Ectodermal cell (in vitro differentiated cells): ENCODE data around the gene SRSF12. TPM values are rescaled to one million over a fixed set of nuclear protein-coding genes. Genes with fewer than 3 reads are reported as not detected.

Experiments used
- H3K27ac ChIP-seq: 2 replicates; pipeline ENCODE4 v1.7.0; 2013; ENCODE audit warnings: mild to moderate bottlenecking, low read depth, low read length; ENCODE audit not compliant: insufficient read depth, poor library complexity, severe bottlenecking
- H3K27me3 ChIP-seq: 2 replicates; pipeline ENCODE4 v1.7.0; 2013; ENCODE audit warnings: mild to moderate bottlenecking, low read length; ENCODE audit not compliant: insufficient read depth, control insufficient read depth, poor library complexity, severe bottlenecking
- H3K36me3 ChIP-seq: one replicate; pipeline ENCODE4 v1.7.0; 2013; ENCODE audit warnings: low read length; ENCODE audit not compliant: control insufficient read depth, insufficient read depth
- H3K4me1 ChIP-seq: one replicate; pipeline ENCODE4 v1.7.0; 2013; ENCODE audit warnings: low read length; ENCODE audit not compliant: control insufficient read depth, insufficient read depth
- H3K4me3 ChIP-seq: 2 replicates; pipeline ENCODE4 v1.7.0; 2013; ENCODE audit warnings: low read depth, low read length, control low read depth; ENCODE audit not compliant: insufficient read depth
- H3K9me3 ChIP-seq: 2 replicates; pipeline ENCODE4 v1.7.0; 2013; ENCODE audit warnings: mild to moderate bottlenecking, low read length, moderate library complexity; ENCODE audit not compliant: control insufficient read depth
- WGBS, 2 experiments: methylation state at CpG; one replicate each; pipeline ENCODE4 v1.1.7; 2013; ENCODE audit warnings: missing lambda C conversion rate in 2 of 2; 5-methylcytosine and 5-hydroxymethylcytosine counted together
- polyA plus RNA-seq, 4 experiments: library from polyadenylated mRNA; stranded (reverse); fragments of 50-300 nt; gene quantifications; one replicate each; pipeline ENCODE4 v1.2.3, GENCODE V29; 2013

The SRSF12 gene
- polyA plus RNA-seq (2013, experiment 1 of 4): 21.6 TPM
- polyA plus RNA-seq (2013, experiment 2 of 4): 23.0 TPM
- polyA plus RNA-seq (2013, experiment 3 of 4): 21.4 TPM
- 21.0 TPM for polyA plus RNA-seq (2013, experiment 4 of 4)

DNA sequence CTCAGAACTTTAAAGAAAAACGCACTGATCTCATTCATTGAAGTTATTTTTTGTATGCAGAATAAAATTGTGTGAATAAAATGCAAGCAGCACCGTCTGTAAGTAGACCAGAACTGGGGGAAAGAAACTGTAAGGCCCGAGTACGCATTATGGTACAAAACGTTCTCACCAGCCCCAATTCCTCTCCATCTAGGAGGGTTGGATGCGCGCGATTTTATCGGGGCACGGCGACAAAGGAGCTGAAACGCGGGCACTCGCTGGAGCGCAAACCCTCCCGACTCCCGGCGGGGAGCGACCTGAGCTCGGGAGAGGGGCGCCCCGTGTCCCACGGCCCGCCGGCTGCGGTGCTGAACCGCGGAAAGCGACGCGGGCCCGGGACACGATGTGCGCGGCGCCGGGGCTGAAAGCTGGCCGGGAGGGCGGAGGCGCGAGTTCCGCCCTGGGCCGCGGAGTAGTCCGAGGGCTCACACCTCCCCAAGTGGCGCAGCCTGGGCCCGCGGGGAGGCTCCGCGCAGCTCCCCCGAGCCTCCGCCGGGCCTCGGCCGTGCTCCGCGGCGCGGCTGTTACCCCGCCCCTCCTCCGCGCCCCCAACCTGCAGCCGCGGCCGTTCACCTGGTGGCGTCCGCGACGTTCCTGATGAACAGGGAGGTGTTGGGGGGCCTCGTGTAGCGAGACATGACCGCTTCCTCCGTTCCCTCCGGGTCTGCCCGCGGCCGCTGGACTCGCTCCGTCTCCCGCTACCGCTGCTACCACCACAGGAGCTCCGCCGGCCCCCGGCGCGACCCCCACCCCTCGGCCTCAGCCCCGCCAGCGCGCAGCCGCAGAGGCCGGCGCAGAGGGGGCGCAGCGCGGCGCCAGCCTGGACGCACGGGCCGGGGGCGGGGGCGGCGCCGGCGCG lies at the start of gene SRSF12:
TSS of gene SRSF12 (minus strand) at position 861 of the 898 bp plus-strand sequence. CDS start at position 677, 184 bp downstream.
- WGBS, 2 experiments: 0% methylated on average over 106 of the region's 106 CpGs
- Histone ChIP-seq H3K27me3 (peaks cover 18% of the 10 kb centered on the region), H3K27ac (no peak within 1 kb of the TSS), H3K9me3 (no peaks in the 10 kb centered on the region), H3K4me1 (no peaks in the 10 kb centered on the region), H3K4me3 (peak within 1 kb of the TSS; percentile 80), H3K36me3 (no peaks in the 10 kb centered on the region)

DNA sequence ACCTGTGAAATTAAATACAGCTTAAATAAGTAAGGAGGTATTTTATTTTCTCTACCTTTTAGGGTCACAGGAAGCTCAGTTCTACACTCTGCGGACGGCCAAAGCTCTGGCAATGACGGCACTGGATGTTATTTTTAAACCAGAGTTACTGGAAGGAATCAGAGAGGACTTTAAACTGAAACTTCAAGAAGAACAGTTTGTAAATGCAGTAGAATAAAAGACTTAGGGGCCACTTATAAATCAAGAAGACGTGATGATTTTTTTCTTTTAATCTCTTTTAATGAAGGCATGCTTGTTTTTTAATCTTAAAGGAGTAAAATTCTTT lies 44.1 kb upstream of the SRSF12 start:
- H3K9me3 ChIP-seq: no peaks in the 10 kb centered on the region
- no peaks in the 10 kb centered on the region for H3K4me1 ChIP-seq
- H3K36me3 ChIP-seq: no peaks in the 10 kb centered on the region
- H3K27ac ChIP-seq: no peak overlapping the region
- no peaks in the 10 kb centered on the region for H3K27me3 ChIP-seq
- WGBS, 2 experiments: 95 to 97% methylated on average over 4 of the region's 4 CpGs
- no peak overlapping the region for H3K4me3 ChIP-seq

DNA sequence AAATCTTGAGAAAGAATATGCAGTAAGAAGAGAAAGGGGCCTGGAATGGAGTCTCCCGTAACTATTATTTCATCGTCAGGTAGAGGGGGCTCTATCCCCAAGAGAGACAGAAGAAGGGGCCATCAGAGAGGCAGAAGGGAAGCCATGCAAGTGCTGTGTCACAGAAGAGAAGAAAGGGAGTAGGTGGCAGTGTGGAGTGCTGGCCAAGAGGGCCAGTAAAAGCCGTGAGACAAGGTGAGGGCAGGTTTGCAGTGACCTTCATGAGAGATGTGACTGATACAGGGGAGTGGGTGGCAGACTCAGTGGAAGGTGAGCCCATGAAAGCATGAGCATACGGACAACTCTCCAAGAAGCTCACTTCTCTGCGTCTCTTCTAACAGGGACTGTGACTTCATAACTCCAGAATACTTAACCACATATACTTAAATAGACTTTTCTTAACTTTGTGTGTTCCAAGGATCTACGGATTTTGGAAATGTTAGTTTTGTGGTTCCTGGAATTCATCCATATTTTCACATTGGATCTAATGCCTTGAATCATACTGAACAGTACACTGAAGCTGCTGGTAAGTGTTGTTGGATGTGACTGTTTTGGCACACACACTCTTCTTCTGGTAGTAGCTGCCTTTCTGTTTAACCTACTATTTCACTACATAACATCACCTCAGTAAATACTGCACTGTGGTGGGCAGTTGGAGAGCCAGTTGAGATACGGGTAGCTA lies 43.6 kb upstream of the SRSF12 start:
- 74 to 78% methylated on average over 7 of the region's 7 CpGs for whole genome bisulfite sequencing, 2 experiments
- H3K27ac ChIP-seq: no peak overlapping the region

GRCh38 chr6:89160331-89161092 lies 42.6 kb upstream of the SRSF12 start:
- no peak overlapping the region for H3K27ac ChIP-seq
- no peak overlapping the region for H3K4me3 ChIP-seq
- H3K36me3 ChIP-seq: no peaks in the 10 kb centered on the region
- no peaks in the 10 kb centered on the region for H3K9me3 ChIP-seq
- H3K27me3 ChIP-seq: no peaks in the 10 kb centered on the region
- WGBS, 2 experiments: 90 to 95% methylated on average over 3 to 4 of the region's 4 CpGs
- no peaks in the 10 kb centered on the region for H3K4me1 ChIP-seq

More for the DNA sequence above, 43.6 kb upstream of the SRSF12 start:
- no peaks in the 10 kb centered on the region for H3K9me3 ChIP-seq
- H3K4me1 ChIP-seq: no peaks in the 10 kb centered on the region
- no peaks in the 10 kb centered on the region for H3K36me3 ChIP-seq
- H3K27me3 ChIP-seq: no peaks in the 10 kb centered on the region
- no peak overlapping the region for H3K4me3 ChIP-seq

GRCh38 chr6:89154131-89154530 lies 36.3 kb upstream of the SRSF12 start:
- no peaks in the 10 kb centered on the region for H3K4me1 ChIP-seq

DNA sequence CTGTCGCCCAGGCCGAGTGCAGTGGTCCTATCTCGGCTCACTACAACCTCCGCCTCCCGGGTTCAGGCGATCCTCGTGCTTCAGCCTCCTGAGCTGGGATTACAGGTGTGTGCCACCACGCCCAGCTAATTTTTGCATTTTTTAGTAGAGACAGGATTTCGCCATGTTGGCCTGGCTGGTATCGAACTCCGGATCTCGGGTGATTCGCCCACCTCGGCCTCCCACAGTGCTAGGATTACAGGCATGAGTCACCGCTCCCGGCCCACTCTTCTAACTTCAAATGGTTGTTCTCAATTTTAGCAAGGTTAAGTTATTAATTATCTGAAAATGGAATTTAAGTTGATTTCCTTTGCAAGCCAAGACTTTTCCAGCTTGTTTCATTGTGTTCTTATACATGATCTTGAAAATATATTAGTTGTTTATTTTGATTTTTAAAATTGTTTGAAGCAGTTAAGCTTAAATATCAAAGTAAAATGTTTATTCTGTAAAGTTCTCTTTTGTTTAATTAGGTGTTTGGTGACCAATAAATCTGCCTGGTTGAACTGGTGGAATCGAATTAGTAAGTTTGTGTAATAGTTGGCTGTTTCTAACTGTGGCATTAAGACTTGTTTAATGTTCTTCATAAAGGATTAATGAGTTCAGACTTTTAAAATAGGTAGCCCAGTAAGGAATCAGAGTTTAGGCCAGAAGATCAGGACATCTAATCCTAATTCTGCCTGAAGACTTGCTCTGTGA lies 30.3 kb upstream of the SRSF12 start:
- Histone ChIP-seq H3K4me3 (no peak overlapping the region), H3K9me3 (no peaks in the 10 kb centered on the region), H3K27ac (no peak overlapping the region), H3K36me3 (no peaks in the 10 kb centered on the region), H3K4me1 (no peaks in the 10 kb centered on the region), H3K27me3 (peaks cover 40% of the 10 kb centered on the region)
- WGBS, 2 experiments: 94 to 95% methylated on average over 17 of the region's 17 CpGs

More at GRCh38 chr6:89154131-89154530, 36.3 kb upstream of the SRSF12 start:
- no CpG with 5 or more reads among the region's 1 CpG for WGBS, 2 experiments
- Histone ChIP-seq H3K36me3 (no peaks in the 10 kb centered on the region), H3K4me3 (no peak overlapping the region), H3K27me3 (no peaks in the 10 kb centered on the region), H3K9me3 (no peaks in the 10 kb centered on the region), H3K27ac (no peak overlapping the region)

- H3K4me3 ChIP-seq: peak overlapping the region; percentile 61
- H3K27ac ChIP-seq: no peak overlapping the region
- peaks cover 40% of the 10 kb centered on the region for H3K27me3 ChIP-seq
- H3K36me3 ChIP-seq: no peaks in the 10 kb centered on the region
- no peaks in the 10 kb centered on the region for H3K4me1 ChIP-seq
- 16 to 24% methylated on average over 21 to 26 of the region's 26 CpGs for WGBS, 2 experiments
- H3K9me3 ChIP-seq: no peaks in the 10 kb centered on the region
Measured at GRCh38 chr6:89146718-89147700, 29.1 kb upstream of the SRSF12 start.

- H3K27ac ChIP-seq: no peak within 1 kb of the TSS
- H3K36me3 ChIP-seq: no peaks in the 10 kb centered on the region
- peaks cover 40% of the 10 kb centered on the region for H3K27me3 ChIP-seq
- H3K9me3 ChIP-seq: no peaks in the 10 kb centered on the region
- peak within 1 kb of the TSS; percentile 61 for H3K4me3 ChIP-seq
- 0% methylated on average over 102 of the region's 102 CpGs for WGBS, 2 experiments
- H3K4me1 ChIP-seq: no peaks in the 10 kb centered on the region
Measured at GRCh38 chr6:89145956-89146717, 28.3 kb upstream of the SRSF12 start, which contains the start of gene PM20D2. PM20D2 (plus strand) TSS chr6:89146055; CDS start chr6:89146145, 90 bp downstream.
